Testis (tissue), 3 donors: ENCODE measurements around the gene KMO. TPM values are rescaled to one million over a fixed set of nuclear protein-coding genes. Genes with fewer than 3 reads are reported as not detected.

ENCODE experiments used
- DNase-seq: peaks from one replicate; pipeline ENCODE4 v3.0.0-alpha.2; 2019
- H3K27ac ChIP-seq, 2 donors: fragments of 200-600 bp; sonication (generic); one replicate each; pipeline ENCODE4 v1.5.1; 2019
- H3K27me3 ChIP-seq: fragments of 200-600 bp; sonication (generic); one replicate; pipeline ENCODE4 v1.5.1; 2019
- H3K36me3 ChIP-seq: fragments of 200-600 bp; sonication (generic); one replicate; pipeline ENCODE4 v1.5.1; 2017; ENCODE audit warnings: low read depth; ENCODE audit errors: missing control alignments
- H3K4me1 ChIP-seq: fragments of 200-600 bp; sonication (generic); one replicate; pipeline ENCODE4 v1.5.1; 2019
- H3K4me3 ChIP-seq, 2 donors: fragments of 200-600 bp; sonication (generic); one replicate each; pipeline ENCODE4 v1.5.1; 2017 to 2019
- H3K9me3 ChIP-seq: fragments of 200-600 bp; sonication (generic); one replicate; pipeline ENCODE4 v1.5.1; 2017
- POLR2A ChIP-seq: fragments of 450-650 bp; IDR thresholded peaks from one replicate; pipeline ENCODE4 v1.6.1; 2017; ENCODE audit warnings: antibody characterized with exemption, mild to moderate bottlenecking, moderate library complexity
- WGBS, 2 donors: methylation state at CpG; one replicate each; pipeline ENCODE4 v1.1.5; 2018; 5-methylcytosine and 5-hydroxymethylcytosine counted together
- intact Hi-C: fragments of 100-400 bp; cut with DNase I; formaldehyde crosslinking; loops from one replicate; pipeline ENCODE4 v1.15.1; 2023; ENCODE audit warnings: low total_unique reads
- polyA plus RNA-seq: library from polyadenylated mRNA; stranded (reverse); fragments of 350-450 nt; fragmentation: Illumina TruSeq; extraction: RNeasy Lipid Tissue Mini Kit (QIAGEN cat#74804); gene quantifications from one replicate; pipeline ENCODE4 v1.2.3, GENCODE V29; 2014; ENCODE audit warnings: low read depth, low replicate concordance; ENCODE audit not compliant: insufficient read depth
- total RNA-seq, 2 donors: library from RNA; depleted of rRNA; stranded (reverse); fragments of >200 nt; gene quantifications; one replicate each; pipeline ENCODE4 v1.2.3, GENCODE V29; 2016
- TF ChIP-seq, protein P1 (sequence below), 3 experiments: fragments of 450-650 bp in 2 of 3; fragments of 200-600 bp in 1 of 3; sonication (generic) in 1 of 3; IDR thresholded peaks; one replicate each; pipeline ENCODE4 v1.5.1; 2016 to 2019; ENCODE audit warnings: antibody characterized with exemption in 3 of 3, mild to moderate bottlenecking in 2 of 3, moderate library complexity in 1 of 3

KMO gene
- total and polyA plus RNA-seq, 3 donors from 2014 or later = 0.39 to 1.5 (median 0.99) TPM

DNA sequence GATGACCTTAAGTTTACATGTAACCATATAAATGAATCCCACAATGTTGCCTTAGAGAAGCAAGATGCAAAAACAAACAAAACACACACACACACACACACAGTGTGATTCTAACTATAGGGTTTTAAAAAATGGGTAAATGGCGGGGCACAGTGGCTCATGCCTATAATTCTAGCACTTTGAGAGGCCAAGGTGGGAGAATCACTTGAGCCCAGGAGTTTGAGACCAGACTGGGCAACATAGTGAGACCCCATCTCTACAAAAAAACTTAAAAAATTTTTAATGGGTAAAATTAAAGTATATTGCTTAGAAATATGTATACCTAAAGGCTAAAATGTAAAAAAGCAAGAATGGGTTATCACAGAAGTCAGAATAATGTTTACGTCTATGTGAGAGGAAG lies 15.8 kb downstream of the KMO start:
- TF ChIP-seq, protein P1, sequence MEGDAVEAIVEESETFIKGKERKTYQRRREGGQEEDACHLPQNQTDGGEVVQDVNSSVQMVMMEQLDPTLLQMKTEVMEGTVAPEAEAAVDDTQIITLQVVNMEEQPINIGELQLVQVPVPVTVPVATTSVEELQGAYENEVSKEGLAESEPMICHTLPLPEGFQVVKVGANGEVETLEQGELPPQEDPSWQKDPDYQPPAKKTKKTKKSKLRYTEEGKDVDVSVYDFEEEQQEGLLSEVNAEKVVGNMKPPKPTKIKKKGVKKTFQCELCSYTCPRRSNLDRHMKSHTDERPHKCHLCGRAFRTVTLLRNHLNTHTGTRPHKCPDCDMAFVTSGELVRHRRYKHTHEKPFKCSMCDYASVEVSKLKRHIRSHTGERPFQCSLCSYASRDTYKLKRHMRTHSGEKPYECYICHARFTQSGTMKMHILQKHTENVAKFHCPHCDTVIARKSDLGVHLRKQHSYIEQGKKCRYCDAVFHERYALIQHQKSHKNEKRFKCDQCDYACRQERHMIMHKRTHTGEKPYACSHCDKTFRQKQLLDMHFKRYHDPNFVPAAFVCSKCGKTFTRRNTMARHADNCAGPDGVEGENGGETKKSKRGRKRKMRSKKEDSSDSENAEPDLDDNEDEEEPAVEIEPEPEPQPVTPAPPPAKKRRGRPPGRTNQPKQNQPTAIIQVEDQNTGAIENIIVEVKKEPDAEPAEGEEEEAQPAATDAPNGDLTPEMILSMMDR (IDR thresholded peaks at IDR 0.05) = no peak
- no peak for TF ChIP-seq POLR2A
- intact Hi-C loops = no loop called here
- Histone ChIP-seq H3K36me3 (no peaks in the 10 kb centered on the region), H3K4me1 (no peaks in the 10 kb centered on the region), H3K27ac (no peak overlapping the region), H3K4me3 (no peak overlapping the region), H3K27me3 (no peaks in the 10 kb centered on the region), H3K9me3 (no peaks in the 10 kb centered on the region)
- WGBS, 2 donors = 55 to 75% methylated on average over 2 of the region's 2 CpGs
- no peak for DNase-seq

DNA sequence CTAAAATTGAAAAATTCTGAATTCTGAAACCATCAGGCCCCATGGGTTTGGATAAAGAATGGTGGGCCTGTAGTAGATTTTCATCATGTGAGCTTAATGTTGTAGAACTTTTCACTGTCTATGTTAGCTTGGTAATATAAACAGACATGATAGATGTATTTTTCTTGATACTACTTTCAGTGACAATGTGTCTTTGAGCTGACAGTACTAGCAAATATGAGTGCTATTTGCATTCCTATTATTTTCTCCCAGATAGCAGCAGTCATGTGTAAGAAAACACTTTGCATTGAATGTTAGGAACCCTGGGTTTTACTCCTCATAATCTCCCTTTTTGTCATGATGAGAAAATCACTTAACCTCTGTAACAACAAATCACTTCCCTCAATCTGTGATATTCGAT lies 18.1 kb downstream of the KMO start:
- no peak for TF ChIP-seq POLR2A
- TF ChIP-seq, protein P1 (IDR thresholded peaks at IDR 0.05) = no peak
- no peak overlapping the region for H3K27ac ChIP-seq
- intact Hi-C loops = no loop called here
- H3K27me3 ChIP-seq = no peaks in the 10 kb centered on the region
- H3K4me3 ChIP-seq = no peak overlapping the region
- H3K36me3 ChIP-seq = no peaks in the 10 kb centered on the region
- no peaks in the 10 kb centered on the region for H3K9me3 ChIP-seq
- no peaks in the 10 kb centered on the region for H3K4me1 ChIP-seq
- no peak for DNase-seq
- WGBS, 2 donors = 92 to 95% methylated on average over 1 of the region's 1 CpG

DNA sequence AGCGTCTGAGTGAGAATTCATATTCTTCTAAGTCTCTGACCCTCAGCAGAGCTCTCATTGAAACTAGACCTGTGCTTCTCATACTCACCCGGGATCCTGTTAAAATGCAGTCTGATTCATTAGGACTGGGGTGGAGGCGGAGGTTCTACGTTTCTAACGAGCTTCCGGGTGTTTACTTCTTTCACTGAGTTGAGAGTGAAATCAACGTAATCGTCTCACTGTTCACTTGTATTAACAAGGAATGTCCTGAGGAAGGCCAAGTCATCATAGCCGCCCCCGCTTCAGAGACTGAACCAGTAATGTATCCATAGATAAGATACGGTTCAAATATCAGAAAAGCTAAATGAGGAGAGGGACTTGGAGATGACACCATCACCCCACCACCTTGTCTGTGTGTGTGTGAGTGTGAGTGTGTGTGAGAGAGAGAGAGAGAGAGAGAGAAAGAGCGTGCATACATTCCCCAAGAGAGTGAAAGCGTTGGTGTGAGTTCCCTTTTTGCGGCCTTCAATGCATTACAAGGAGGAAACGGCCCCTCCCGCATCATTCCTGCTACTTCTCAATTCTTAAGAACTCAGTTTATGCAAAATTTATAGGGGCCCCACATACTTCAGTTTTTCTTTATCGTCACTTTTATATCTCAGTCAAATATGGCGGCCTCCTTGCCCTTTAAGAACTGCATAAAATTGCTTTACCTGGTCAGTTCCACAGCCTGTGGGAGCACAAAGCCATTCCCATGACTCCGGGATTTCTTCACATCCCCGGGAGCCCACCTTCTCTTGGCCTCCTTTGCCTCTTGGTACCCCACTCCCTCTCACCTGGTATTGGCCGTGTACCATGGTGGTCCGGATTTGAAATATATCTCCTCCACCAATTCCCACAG lies 19.8 kb downstream of the KMO start:
- H3K36me3 ChIP-seq = no peaks in the 10 kb centered on the region
- no peak for TF ChIP-seq POLR2A
- TF ChIP-seq, protein P1 (IDR thresholded peaks at IDR 0.05) = no peak
- no peak overlapping the region for H3K27ac ChIP-seq
- H3K4me3 ChIP-seq = peak overlapping the region in 1 of 2 donors; percentile 21
- intact Hi-C loops = no loop called here
- H3K4me1 ChIP-seq = no peaks in the 10 kb centered on the region
- H3K9me3 ChIP-seq = no peaks in the 10 kb centered on the region
- WGBS, 2 donors = 33 to 50% methylated on average over 22 of the region's 22 CpGs
- no peaks in the 10 kb centered on the region for H3K27me3 ChIP-seq
- peak; percentile 54 for DNase-seq

DNA sequence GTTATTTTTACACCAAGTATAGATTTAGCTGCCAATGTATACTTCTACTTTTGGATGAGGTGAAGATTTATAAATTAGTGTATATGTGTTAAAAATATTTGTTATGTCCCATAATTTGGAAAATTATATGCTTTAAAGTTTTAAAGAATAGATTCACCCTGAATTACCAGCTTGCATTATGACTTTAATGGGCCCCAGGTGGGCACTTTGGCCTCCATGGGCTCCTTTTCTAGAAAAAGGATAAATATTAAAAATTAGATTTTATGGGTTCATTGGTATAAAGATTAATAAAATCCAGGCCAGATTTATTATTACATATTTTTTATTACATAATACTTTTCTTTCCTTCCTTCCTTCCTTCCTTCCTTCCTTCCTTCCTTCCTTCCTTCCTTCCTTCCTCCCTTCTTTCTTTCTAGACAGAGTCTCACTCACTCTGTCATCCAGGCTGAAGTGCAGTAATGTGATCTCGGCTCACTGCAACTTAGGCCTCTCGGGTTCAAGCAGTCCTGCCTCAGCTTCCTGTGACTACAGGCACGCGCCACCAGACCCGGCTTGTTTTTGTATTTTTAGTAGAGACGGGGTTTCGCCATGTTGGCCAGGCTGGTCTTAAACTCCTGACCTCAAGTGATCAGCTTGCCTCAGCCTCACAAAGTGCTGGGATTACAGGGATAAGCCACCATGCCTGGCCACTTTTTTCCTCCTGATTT lies 21.9 kb downstream of the KMO start:
- intact Hi-C loops = no loop called here
- Histone ChIP-seq H3K4me3 (no peak overlapping the region), H3K27me3 (no peaks in the 10 kb centered on the region), H3K36me3 (no peaks in the 10 kb centered on the region), H3K9me3 (no peaks in the 10 kb centered on the region), H3K27ac (no peak overlapping the region), H3K4me1 (no peaks in the 10 kb centered on the region)
- TF ChIP-seq, protein P1 (IDR thresholded peaks at IDR 0.05) = no peak
- TF ChIP-seq POLR2A = no peak
- no peak for DNase-seq
- 85 to 89% methylated on average over 7 of the region's 7 CpGs for WGBS, 2 donors
